Measurements from ENCODE around the gene SOX10. TPM values are rescaled to one million over a fixed set of nuclear protein-coding genes. Genes with fewer than 3 reads are reported as not detected.

Gene SOX10
- total RNA-seq, 1 donor from 2014 or later = not detected

GRCh38 chr22:37931893-37932389, 52.4 kb downstream of the SOX10 start:
- DNase-seq (ENCODE audit: low read depth in 2 of 2) = no peak

GRCh38 chr22:37930952-37931440, 53.4 kb downstream of the SOX10 start:
- peak; percentile 25 to 29 for DNase-seq (ENCODE audit: low read depth in 2 of 2)

- DNase-seq (ENCODE audit: low read depth in 2 of 2) = peak; percentile 49 to 63
Measured at GRCh38 chr22:37930270-37930951, 53.9 kb downstream of the SOX10 start.

GRCh38 chr22:37929390-37929789, 55.0 kb downstream of the SOX10 start:
- no peak for DNase-seq (ENCODE audit: low read depth in 2 of 2)

- DNase-seq (ENCODE audit: low read depth in 2 of 2) = no peak
Measured at GRCh38 chr22:37927637-37927936, 56.8 kb downstream of the SOX10 start.

- DNase-seq (ENCODE audit: low read depth in 2 of 2) = no peak
Measured at GRCh38 chr22:37926771-37927636, 57.4 kb downstream of the SOX10 start.

- DNase-seq (ENCODE audit: low read depth in 2 of 2) = no peak
Measured at GRCh38 chr22:37926358-37926757, 58.0 kb downstream of the SOX10 start.

GRCh38 chr22:37925767-37926166, 58.6 kb downstream of the SOX10 start:
- no peak for DNase-seq (ENCODE audit: low read depth in 2 of 2)

- no peak for DNase-seq (ENCODE audit: low read depth in 2 of 2)
Measured at GRCh38 chr22:37925330-37925729, 59.0 kb downstream of the SOX10 start.

- no peak for DNase-seq (ENCODE audit: low read depth in 2 of 2)
Measured at GRCh38 chr22:37924386-37925065, 59.8 kb downstream of the SOX10 start.

- no peak for DNase-seq (ENCODE audit: low read depth in 2 of 2)
Measured at GRCh38 chr22:37923927-37924326, 60.4 kb downstream of the SOX10 start.

Other genes with a start within 250 kb of the SOX10 start
- gene GCAT, start 176.6 kb downstream of the SOX10 start, total RNA-seq = 11.9 and 19.8 TPM in 2 replicates
- gene GALR3, start 161.2 kb downstream of the SOX10 start, total RNA-seq = not detected in 2 replicates
- 15.9 and 18.8 TPM in 2 replicates for gene ANKRD54, start 140.2 kb downstream of the SOX10 start, total RNA-seq
- 293 and 344 TPM in 2 replicates for gene EIF3L, start 135.1 kb downstream of the SOX10 start, total RNA-seq
- gene MICALL1, start 78.3 kb downstream of the SOX10 start, total RNA-seq = 20.7 and 30.2 TPM in 2 replicates
- under 0.01 TPM in 2 replicates for gene C22orf23, start 31.0 kb downstream of the SOX10 start, total RNA-seq
- gene POLR2F, start 30.9 kb downstream of the SOX10 start, total RNA-seq = 34.4 and 52.6 TPM in 2 replicates
- gene PICK1, start 72.8 kb upstream of the SOX10 start, total RNA-seq = 7.4 and 7.9 TPM in 2 replicates
- gene SLC16A8, start 99.6 kb upstream of the SOX10 start, total RNA-seq = under 0.01 and 0.20 TPM in 2 replicates
- gene BAIAP2L2, start 126.1 kb upstream of the SOX10 start, total RNA-seq = under 0.01 TPM in 2 replicates
- gene PLA2G6, start 197.3 kb upstream of the SOX10 start, total RNA-seq = 1.3 and 4.8 TPM in 2 replicates
- gene MAFF, start 217.4 kb upstream of the SOX10 start, total RNA-seq = 41.0 and 262 TPM in 2 replicates

All from lung microvascular endothelial cell (primary cell).